HepG2 (cell line): ENCODE measurements around the gene P2RY8. TPM values are rescaled to one million over a fixed set of nuclear protein-coding genes. Genes with fewer than 3 reads are reported as not detected.
A peak's percentile ranks its signal among the peaks of the same experiment; 100 is the strongest.

Source experiments
- ATAC-seq: fragments of 200-7000 bp; cut with Tn5 transposase; 3 replicates; pipeline ENCODE4 v1.9.1; 2020; ENCODE audit warnings: mild to moderate bottlenecking, moderate library complexity
- BruUV-seq: library from RNA; stranded (reverse); fragments of 400-500 nt; replicated peaks from 2 replicates; lab custom pipeline; 2021; lab: Mats Ljungman, UMichigan
- CTCF ChIA-PET: fragments of 300-600 bp; formaldehyde crosslinking; extraction: SDS; loops from one replicate; lab custom pipeline; 2021; ENCODE audit warnings: low total read pairs, inconsistent platforms, low intra/inter-chr PET ratio; lab: Yijun Ruan, JAX
- POLR2A ChIA-PET: fragments of 350-600 bp; sonication (Branson Sonifier 250); formaldehyde crosslinking; loops from one replicate; lab custom pipeline; 2020; ENCODE audit warnings: antibody characterized with exemption, inconsistent platforms; lab: Yijun Ruan, JAX
- DNase-seq: peaks from one replicate; pipeline ENCODE4 v3.0.0-alpha.2; 2015; ENCODE audit warnings: low spot score
- FAIRE-seq: peaks from 3 replicates; lab custom pipeline; 2011; peaks lifted over from hg19 to GRCh38; lab: Jason Lieb, UNC
- H2AFZ ChIP-seq: one replicate; pipeline ENCODE4 v1.6.1; 2011; ENCODE audit warnings: low read length, inconsistent platforms
- H3K27ac ChIP-seq: fragments of 300-600 bp; 3 replicates; pipeline ENCODE4 v1.8.0; 2011; ENCODE audit warnings: mixed run types, mild to moderate bottlenecking, mixed read lengths, low read length, inconsistent platforms; ENCODE audit not compliant: insufficient read depth; ENCODE audit errors: extremely low read length
- H3K27me3 ChIP-seq, 2 experiments: fragments of 200-600 bp in 1 of 2; 2 replicates in 1 of 2; 3 replicates in 1 of 2; pipeline versions ENCODE4 v1.6.0 to v1.8.0; 2011; ENCODE audit warnings: low read length in 2 of 2, mild to moderate bottlenecking in 2 of 2, moderate library complexity in 2 of 2, inconsistent platforms in 1 of 2; ENCODE audit not compliant: insufficient read depth in 2 of 2, control insufficient read depth in 1 of 2
- H3K36me3 ChIP-seq, 2 experiments: fragments of 200-600 bp in 1 of 2; replicated peaks in 1 of 2; 2 replicates in 1 of 2; 3 replicates in 1 of 2; pipeline versions ENCODE4 v1.5.1 to v1.8.0; 2011; ENCODE audit warnings: low read length in 2 of 2, inconsistent platforms in 1 of 2; ENCODE audit not compliant: insufficient read depth in 2 of 2, control insufficient read depth in 1 of 2
- H3K4me1 ChIP-seq: 2 replicates; pipeline ENCODE4 v1.5.1; 2012; ENCODE audit warnings: low read length, inconsistent platforms; ENCODE audit not compliant: insufficient read depth
- H3K4me2 ChIP-seq: 2 replicates; pipeline ENCODE4 v1.6.0; 2011; ENCODE audit warnings: low read depth, low read length, inconsistent platforms
- H3K4me3 ChIP-seq, 3 experiments: fragments of 200-600 bp in 1 of 3; sonication (generic), shearing (Covaris generic) in 1 of 3; replicated peaks in 1 of 3; 2 replicates each; pipeline ENCODE4 v1.5.1; 2011 to 2016; ENCODE audit warnings: low read length in 3 of 3, inconsistent platforms in 2 of 3, low read depth in 2 of 3, mild to moderate bottlenecking in 2 of 3, control low read depth in 1 of 3, mixed read lengths in 1 of 3; ENCODE audit not compliant: insufficient read depth in 1 of 3
- H3K79me2 ChIP-seq: one replicate; pipeline ENCODE4 v1.6.1; 2011; ENCODE audit warnings: low read length, inconsistent platforms; ENCODE audit not compliant: insufficient read depth
- H3K9ac ChIP-seq: 2 replicates; pipeline ENCODE4 v1.6.0; 2011; ENCODE audit warnings: mild to moderate bottlenecking, low read depth, low read length, inconsistent platforms; ENCODE audit not compliant: insufficient read depth
- H3K9me3 ChIP-seq: 2 replicates; pipeline ENCODE4 v1.5.1; 2012; ENCODE audit warnings: mild to moderate bottlenecking, low read length
- H4K20me1 ChIP-seq: 2 replicates; pipeline ENCODE4 v1.6.0; 2011; ENCODE audit warnings: inconsistent platforms, mild to moderate bottlenecking, low read length, moderate library complexity; ENCODE audit not compliant: insufficient read depth
- HNRNPK ChIP-seq: fragments of 200-400 bp; formaldehyde crosslinking; IDR thresholded peaks from 2 replicates; pipeline ENCODE4 v1.6.1; 2018; ENCODE audit warnings: low read length, low read depth, moderate library complexity, mild to moderate bottlenecking; ENCODE audit not compliant: poor library complexity, severe bottlenecking
- LCORL ChIP-seq, 2 experiments: fragments of 450-650 bp in 1 of 2; sonication (generic) in 1 of 2; formaldehyde crosslinking in 1 of 2; IDR thresholded peaks; 2 replicates each; pipeline versions ENCODE4 v1.5.0 to v1.6.1; 2017 to 2020; ENCODE audit warnings: antibody characterized with exemption in 1 of 2, missing genetic modification reagents in 1 of 2
- REPIN1 ChIP-seq: sonication (generic); formaldehyde crosslinking; IDR thresholded peaks from 2 replicates; pipeline ENCODE4 v1.8.0; 2022; ENCODE audit warnings: missing genetic modification reagents, low read depth, mild to moderate bottlenecking, borderline replicate concordance
- SALL1 ChIP-seq: sonication (generic); formaldehyde crosslinking; IDR thresholded peaks from 2 replicates; pipeline ENCODE4 v1.8.0; 2022; ENCODE audit warnings: mild to moderate bottlenecking, missing genetic modification reagents
- ZBTB38 ChIP-seq: sonication (generic); formaldehyde crosslinking; IDR thresholded peaks from 2 replicates; pipeline ENCODE4 v1.5.1; 2020; ENCODE audit warnings: mild to moderate bottlenecking, missing genetic modification reagents
- WGBS: methylation state at CpG from one replicate; pipeline ENCODE4 v1.1.6; 2017; ENCODE audit warnings: low lambda C conversion rate; 5-methylcytosine and 5-hydroxymethylcytosine counted together
- in situ Hi-C: cut with HindIII; loops from 2 replicates; pipeline ENCODE4 v1.10.0; 2017; ENCODE audit warnings: low pct_unique_long_range_greater_than_20kb; ENCODE audit not compliant: extremely low pct_ligation_motif_present
- intact Hi-C: fragments of 100-400 bp; cut with micrococcal nuclease; formaldehyde crosslinking; loops from one replicate; pipeline ENCODE4 v1.10.0; 2022; ENCODE audit not compliant: unreplicated experiment
- polyA plus RNA-seq, 8 experiments: library from polyadenylated mRNA; depleted of rRNA in 3 of 8; stranded (reverse) in 7 of 8; unstranded in 1 of 8; fragments of >200 nt; fragmentation: Illumina TruSeq in 4 of 8; extraction: Trizol in 4 of 8; gene quantifications; 2 replicates each; pipeline versions ENCODE4 v1.2.1 to v1.2.3, GENCODE V29; 2011 to 2016; ENCODE audit warnings: low read depth in 4 of 8, missing spikeins in 1 of 8, mixed read lengths in 1 of 8; ENCODE audit not compliant: insufficient read depth in 1 of 8
- total RNA-seq, 5 experiments: library from RNA; depleted of rRNA; stranded (reverse); fragments of >200 nt; fragmentation: Illumina TruSeq; extraction: Trizol; gene quantifications; 2 replicates each; pipeline ENCODE4 v1.2.3, GENCODE V29; 2016; ENCODE audit warnings: low read depth in 1 of 5
- TF ChIP-seq, protein P1 (sequence below): sonication (generic); formaldehyde crosslinking; IDR thresholded peaks from 2 replicates; pipeline ENCODE4 v1.5.0; 2020; ENCODE audit warnings: missing genetic modification reagents, mild to moderate bottlenecking, borderline replicate concordance

Gene P2RY8
- total and polyA plus RNA-seq, 2 of the 13 experiments (the other 11 are each of a cell fraction or from before 2014, with no cell fraction given), result 1.0 to 1.3 TPM

DNA sequence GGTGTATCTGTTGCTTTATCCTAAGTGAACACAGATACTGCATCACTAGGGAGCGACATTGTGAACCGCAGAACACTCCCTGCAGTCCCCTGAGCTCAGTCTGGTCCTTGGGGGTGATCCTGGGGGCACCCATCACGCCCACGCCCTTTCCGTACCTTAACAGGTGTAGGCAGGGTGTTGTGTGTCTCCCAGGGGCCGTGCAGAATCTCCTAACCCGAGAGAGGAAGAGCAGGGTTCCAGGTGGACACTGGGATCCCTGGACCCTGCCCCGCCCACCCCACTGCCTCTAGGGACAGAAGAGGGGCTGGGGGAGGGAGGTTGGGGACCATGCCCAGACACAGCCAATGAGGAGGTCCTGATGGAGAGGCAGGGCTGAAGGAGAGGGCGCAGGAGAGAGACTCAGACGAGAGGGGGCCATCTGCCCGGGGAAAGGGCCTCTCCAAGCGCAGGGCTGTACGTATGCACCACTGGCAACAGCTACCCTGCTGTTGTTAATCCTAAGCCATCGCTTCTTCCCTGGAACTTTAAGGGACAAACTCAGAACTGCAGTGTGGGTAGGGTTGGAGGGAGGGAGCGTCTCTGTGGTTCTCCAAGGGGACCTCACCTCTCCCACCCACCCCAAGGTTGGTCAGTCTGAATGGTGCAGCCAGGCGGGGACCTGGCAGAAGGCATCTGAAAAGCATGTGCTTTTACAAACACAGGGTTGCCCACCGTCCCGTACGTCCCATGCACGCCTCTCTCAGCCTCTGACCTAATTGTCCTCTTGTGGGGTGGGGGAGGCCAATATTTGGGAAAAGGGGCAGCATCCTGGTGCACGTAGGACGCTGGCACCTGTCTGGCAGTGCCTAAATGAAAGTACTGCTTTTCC, 2.5 kb downstream of the P2RY8 start:
- intact Hi-C loops, result loop anchor here (10.0 kb wide), 1 partner anchor 50 kb away; no protein-coding TSS in a partner anchor
- peak; percentile 31 for ATAC-seq
- CTCF ChIA-PET, result no interaction called here
- H3K9ac ChIP-seq, result no peak overlapping the region
- H3K4me2 ChIP-seq, result peak overlapping the region; percentile 61
- no peak for DNase-seq
- H3K27me3 ChIP-seq, result no peaks in the 10 kb centered on the region
- POLR2A ChIA-PET, result no interaction called here
- no peaks in the 10 kb centered on the region for H3K36me3 ChIP-seq
- WGBS, result 67% methylated on average over 20 of the region's 22 CpGs
- no peak for FAIRE-seq
- H2AFZ ChIP-seq, result peak overlapping the region; percentile 78
- TF ChIP-seq REPIN1 (CRISPR knock-in tag), result no peak
- TF ChIP-seq, protein P1, sequence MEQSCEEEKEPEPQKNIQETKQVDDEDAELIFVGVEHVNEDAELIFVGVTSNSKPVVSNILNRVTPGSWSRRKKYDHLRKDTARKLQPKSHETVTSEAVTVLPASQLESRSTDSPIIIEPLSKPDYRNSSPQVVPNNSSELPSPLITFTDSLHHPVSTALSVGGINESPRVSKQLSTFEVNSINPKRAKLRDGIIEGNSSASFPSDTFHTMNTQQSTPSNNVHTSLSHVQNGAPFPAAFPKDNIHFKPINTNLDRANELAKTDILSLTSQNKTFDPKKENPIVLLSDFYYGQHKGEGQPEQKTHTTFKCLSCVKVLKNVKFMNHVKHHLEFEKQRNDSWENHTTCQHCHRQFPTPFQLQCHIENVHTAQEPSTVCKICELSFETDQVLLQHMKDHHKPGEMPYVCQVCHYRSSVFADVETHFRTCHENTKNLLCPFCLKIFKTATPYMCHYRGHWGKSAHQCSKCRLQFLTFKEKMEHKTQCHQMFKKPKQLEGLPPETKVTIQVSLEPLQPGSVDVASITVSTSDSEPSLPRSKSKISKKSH (CRISPR knock-in tag), result 0 out of 2 replicates have a peak, but pooled peaks have one; percentile 33
- TF ChIP-seq SALL1, result 0 out of 2 replicates have a peak, but pooled peaks have one; percentile 22
- TF ChIP-seq HNRNPK, result no peak
- TF ChIP-seq ZBTB38 (CRISPR knock-in tag), result peak; percentile 20; the same call in 1 of the 2 replicates
- TF ChIP-seq LCORL (IDR thresholded peaks at IDR 0.05), result no peak
- TF ChIP-seq LCORL (CRISPR knock-in tag; IDR thresholded peaks at IDR 0.05), result no peak
- no peaks in the 10 kb centered on the region for H3K79me2 ChIP-seq
- no peaks in the 10 kb centered on the region for H4K20me1 ChIP-seq
- H3K4me1 ChIP-seq, result peaks cover 37% of the 10 kb centered on the region
- no peaks in the 10 kb centered on the region for H3K9me3 ChIP-seq
- no TSS peak for BruUV-seq
- H3K4me3 ChIP-seq, result peak overlapping the region in 1 of 3 experiments; percentile 48; a peak in 2 of 6 replicates
- in situ Hi-C loops, result no loop called here
- peak overlapping the region; percentile 36 for H3K27ac ChIP-seq
